Measurements from ENCODE around the gene CDK14.

DNA sequence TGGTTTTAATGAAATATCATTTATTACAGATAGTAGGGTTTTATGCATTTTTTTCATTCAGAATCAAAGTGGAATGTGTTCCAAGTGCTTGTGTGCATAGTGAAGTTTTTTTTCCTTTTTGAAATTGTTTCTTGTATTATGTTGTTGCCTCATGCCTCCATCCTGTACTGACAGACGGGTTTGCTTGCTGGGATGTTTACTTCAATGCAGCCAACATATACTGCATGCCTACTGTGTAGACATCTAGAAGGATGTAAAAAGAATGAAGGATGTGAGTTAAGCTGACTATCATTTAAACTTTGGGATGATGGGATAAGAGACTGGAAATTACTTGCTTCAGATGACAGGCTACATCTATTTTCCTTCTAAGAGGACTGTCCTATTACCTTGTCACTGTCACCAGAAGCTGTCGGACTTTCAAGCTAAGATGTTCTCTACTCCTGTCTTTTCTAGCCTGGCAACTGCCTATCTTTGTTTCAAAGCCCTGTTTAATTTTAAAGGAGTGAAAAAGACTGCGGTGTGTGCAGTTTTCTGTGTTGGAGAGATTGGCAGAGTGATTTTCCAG is 243.7 kb downstream of the CDK14 start:
- TF ChIP-seq, protein P1, sequence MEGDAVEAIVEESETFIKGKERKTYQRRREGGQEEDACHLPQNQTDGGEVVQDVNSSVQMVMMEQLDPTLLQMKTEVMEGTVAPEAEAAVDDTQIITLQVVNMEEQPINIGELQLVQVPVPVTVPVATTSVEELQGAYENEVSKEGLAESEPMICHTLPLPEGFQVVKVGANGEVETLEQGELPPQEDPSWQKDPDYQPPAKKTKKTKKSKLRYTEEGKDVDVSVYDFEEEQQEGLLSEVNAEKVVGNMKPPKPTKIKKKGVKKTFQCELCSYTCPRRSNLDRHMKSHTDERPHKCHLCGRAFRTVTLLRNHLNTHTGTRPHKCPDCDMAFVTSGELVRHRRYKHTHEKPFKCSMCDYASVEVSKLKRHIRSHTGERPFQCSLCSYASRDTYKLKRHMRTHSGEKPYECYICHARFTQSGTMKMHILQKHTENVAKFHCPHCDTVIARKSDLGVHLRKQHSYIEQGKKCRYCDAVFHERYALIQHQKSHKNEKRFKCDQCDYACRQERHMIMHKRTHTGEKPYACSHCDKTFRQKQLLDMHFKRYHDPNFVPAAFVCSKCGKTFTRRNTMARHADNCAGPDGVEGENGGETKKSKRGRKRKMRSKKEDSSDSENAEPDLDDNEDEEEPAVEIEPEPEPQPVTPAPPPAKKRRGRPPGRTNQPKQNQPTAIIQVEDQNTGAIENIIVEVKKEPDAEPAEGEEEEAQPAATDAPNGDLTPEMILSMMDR (IDR thresholded peaks at IDR 0.05) = no peak
- no peak for TF ChIP-seq POLR2A (IDR thresholded peaks at IDR 0.05)
